HepG2 (cell line): Measurements from ENCODE around the gene IFI27L2. TPM values are rescaled to one million over a fixed set of nuclear protein-coding genes. Genes with fewer than 3 reads are reported as not detected.
A peak's percentile ranks its signal among the peaks of the same experiment; 100 is the strongest.

Source experiments
- ATRX ChIP-seq: sonication (generic); formaldehyde crosslinking; IDR thresholded peaks from 2 replicates; pipeline ENCODE4 v1.4.0; 2020; ENCODE audit warnings: missing genetic modification reagents, borderline replicate concordance
- CREM ChIP-seq, 2 experiments: sonication (generic) in 1 of 2; formaldehyde crosslinking in 1 of 2; IDR thresholded peaks; 2 replicates each; pipeline versions ENCODE4 v1.4.0 to v1.6.1; 2016 to 2020; ENCODE audit warnings: antibody characterized with exemption in 1 of 2, mild to moderate bottlenecking in 1 of 2, missing genetic modification reagents in 1 of 2
- GFI1 ChIP-seq: sonication (generic); formaldehyde crosslinking; IDR thresholded peaks from 2 replicates; pipeline ENCODE4 v1.5.0; 2020; ENCODE audit warnings: missing genetic modification reagents, mild to moderate bottlenecking, borderline replicate concordance
- LCORL ChIP-seq, 2 experiments: fragments of 450-650 bp in 1 of 2; sonication (generic) in 1 of 2; formaldehyde crosslinking in 1 of 2; IDR thresholded peaks; 2 replicates each; pipeline versions ENCODE4 v1.5.0 to v1.6.1; 2017 to 2020; ENCODE audit warnings: antibody characterized with exemption in 1 of 2, missing genetic modification reagents in 1 of 2
- MAF1 ChIP-seq: sonication (generic); formaldehyde crosslinking; IDR thresholded peaks from 2 replicates; pipeline ENCODE4 v1.5.0; 2020; ENCODE audit warnings: missing genetic modification reagents, borderline replicate concordance
- NFE2L1 ChIP-seq: sonication (generic); formaldehyde crosslinking; IDR thresholded peaks from 2 replicates; pipeline ENCODE4 v1.4.0; 2020; ENCODE audit warnings: missing genetic modification reagents, mild to moderate bottlenecking, borderline replicate concordance
- NFE2L2 ChIP-seq: fragments of 150-350 bp; IDR thresholded peaks from 2 replicates; pipeline ENCODE4 v1.6.1; 2014; ENCODE audit warnings: low read length
- POGZ ChIP-seq: sonication (generic); formaldehyde crosslinking; IDR thresholded peaks from 2 replicates; pipeline ENCODE4 v1.4.0; 2020; ENCODE audit warnings: mild to moderate bottlenecking, missing genetic modification reagents
- RNF2 ChIP-seq: fragments of 450-650 bp; conservative IDR thresholded peaks from 2 replicates; pipeline ENCODE4 v1.6.1; 2016; ENCODE audit warnings: low read depth
- SETDB1 ChIP-seq: sonication (generic); formaldehyde crosslinking; IDR thresholded peaks from 2 replicates; pipeline ENCODE4 v1.5.1; 2020; ENCODE audit warnings: missing genetic modification reagents, mild to moderate bottlenecking, borderline replicate concordance
- ZBTB20 ChIP-seq: sonication (generic); formaldehyde crosslinking; IDR thresholded peaks from 2 replicates; pipeline ENCODE4 v1.8.1; 2023; ENCODE audit warnings: missing genetic modification reagents, low read depth, mild to moderate bottlenecking, borderline replicate concordance
- ZSCAN31 ChIP-seq: sonication (generic); formaldehyde crosslinking; IDR thresholded peaks from 2 replicates; pipeline ENCODE4 v1.5.0; 2020; ENCODE audit warnings: low read depth, mild to moderate bottlenecking, missing genetic modification reagents
- polyA plus RNA-seq, 8 experiments: library from polyadenylated mRNA; depleted of rRNA in 3 of 8; stranded (reverse) in 7 of 8; unstranded in 1 of 8; fragments of >200 nt; fragmentation: Illumina TruSeq in 4 of 8; extraction: Trizol in 4 of 8; gene quantifications; 2 replicates each; pipeline versions ENCODE4 v1.2.1 to v1.2.3, GENCODE V29; 2011 to 2016; ENCODE audit warnings: low read depth in 4 of 8, missing spikeins in 1 of 8, mixed read lengths in 1 of 8; ENCODE audit not compliant: insufficient read depth in 1 of 8
- total RNA-seq, 5 experiments: library from RNA; depleted of rRNA; stranded (reverse); fragments of >200 nt; fragmentation: Illumina TruSeq; extraction: Trizol; gene quantifications; 2 replicates each; pipeline ENCODE4 v1.2.3, GENCODE V29; 2016; ENCODE audit warnings: low read depth in 1 of 5
- TF ChIP-seq, protein P1 (sequence below): sonication (generic); formaldehyde crosslinking; IDR thresholded peaks from 2 replicates; pipeline ENCODE4 v1.8.0; 2023; ENCODE audit warnings: mild to moderate bottlenecking, missing genetic modification reagents
- TF ChIP-seq, protein P2 (sequence below): IDR thresholded peaks from 2 replicates; pipeline ENCODE4 v1.6.1; 2016; ENCODE audit warnings: low read depth

IFI27L2 gene
- total and polyA plus RNA-seq, 2 of the 13 experiments (the other 11 are each of a cell fraction or from before 2014, with no cell fraction given): 4.3 to 4.8 TPM

DNA sequence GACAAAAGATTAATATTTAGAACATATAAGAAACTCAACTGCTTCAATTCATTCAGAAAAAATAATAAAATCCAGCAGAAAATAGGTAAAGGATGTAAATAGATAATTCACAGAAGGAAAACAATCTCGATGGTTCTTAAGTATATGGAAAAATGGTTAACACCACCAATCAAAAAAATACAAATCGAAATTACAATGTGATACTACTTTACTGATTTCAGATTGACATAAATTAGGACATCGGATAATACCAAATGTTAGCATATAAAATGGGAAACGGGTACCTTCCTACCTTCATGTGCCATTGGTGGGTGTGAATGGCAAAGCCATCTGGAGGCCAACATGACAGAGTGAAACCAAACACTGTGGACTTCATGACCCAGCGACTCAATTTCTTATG is 43.1 kb upstream of the IFI27L2 start (continued):
- TF ChIP-seq, protein P1, sequence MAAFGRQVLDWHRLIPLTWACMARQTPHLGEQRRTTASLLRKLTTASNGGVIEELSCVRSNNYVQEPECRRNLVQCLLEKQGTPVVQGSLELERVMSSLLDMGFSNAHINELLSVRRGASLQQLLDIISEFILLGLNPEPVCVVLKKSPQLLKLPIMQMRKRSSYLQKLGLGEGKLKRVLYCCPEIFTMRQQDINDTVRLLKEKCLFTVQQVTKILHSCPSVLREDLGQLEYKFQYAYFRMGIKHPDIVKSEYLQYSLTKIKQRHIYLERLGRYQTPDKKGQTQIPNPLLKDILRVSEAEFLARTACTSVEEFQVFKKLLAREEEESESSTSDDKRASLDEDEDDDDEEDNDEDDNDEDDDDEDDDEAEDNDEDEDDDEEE: no peak
- TF ChIP-seq LCORL (IDR thresholded peaks at IDR 0.05): no peak
- TF ChIP-seq LCORL (CRISPR knock-in tag; IDR thresholded peaks at IDR 0.05): no peak
- TF ChIP-seq RNF2: peak; percentile 51; the same call in 1 of the 2 replicates
- TF ChIP-seq ATRX (CRISPR knock-in tag): no peak
- no peak for TF ChIP-seq CREM (IDR thresholded peaks at IDR 0.05)
- TF ChIP-seq CREM (CRISPR knock-in tag; IDR thresholded peaks at IDR 0.05): no peak
- no peak for TF ChIP-seq POGZ
- TF ChIP-seq SETDB1 (CRISPR knock-in tag): no peak
- no peak for TF ChIP-seq GFI1 (CRISPR knock-in tag)
- TF ChIP-seq, protein P2, sequence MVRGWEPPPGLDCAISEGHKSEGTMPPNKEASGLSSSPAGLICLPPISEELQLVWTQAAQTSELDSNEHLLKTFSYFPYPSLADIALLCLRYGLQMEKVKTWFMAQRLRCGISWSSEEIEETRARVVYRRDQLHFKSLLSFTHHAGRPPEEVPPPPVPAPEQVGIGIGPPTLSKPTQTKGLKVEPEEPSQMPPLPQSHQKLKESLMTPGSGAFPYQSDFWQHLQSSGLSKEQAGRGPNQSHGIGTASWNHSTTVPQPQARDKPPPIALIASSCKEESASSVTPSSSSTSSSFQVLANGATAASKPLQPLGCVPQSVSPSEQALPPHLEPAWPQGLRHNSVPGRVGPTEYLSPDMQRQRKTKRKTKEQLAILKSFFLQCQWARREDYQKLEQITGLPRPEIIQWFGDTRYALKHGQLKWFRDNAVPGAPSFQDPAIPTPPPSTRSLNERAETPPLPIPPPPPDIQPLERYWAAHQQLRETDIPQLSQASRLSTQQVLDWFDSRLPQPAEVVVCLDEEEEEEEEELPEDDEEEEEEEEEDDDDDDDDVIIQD (CRISPR knock-in tag): no peak
- no peak for TF ChIP-seq ZBTB20 (CRISPR knock-in tag)
- TF ChIP-seq MAF1: no peak
- TF ChIP-seq NFE2L1: no peak
- TF ChIP-seq NFE2L2: 0 out of 2 replicates have a peak, but pooled peaks have one; percentile 17
- TF ChIP-seq ZSCAN31 (CRISPR knock-in tag): no peak
